IMR-90 (cell line): ENCODE results near the gene GPD1. TPM values are rescaled to one million over a fixed set of nuclear protein-coding genes. Genes with fewer than 3 reads are reported as not detected.

Experiments used
- ATAC-seq: fragments of 200-7000 bp; cut with Tn5 transposase; 2 replicates; pipeline ENCODE4 v1.9.1; 2020; ENCODE audit warnings: low read depth, mild to moderate bottlenecking, moderate library complexity
- BruUV-seq: library from RNA; stranded (reverse); fragments of 400-500 nt; replicated peaks from 2 replicates; lab custom pipeline; 2021; lab: Mats Ljungman, UMichigan
- CTCF ChIA-PET: fragments of 300-600 bp; formaldehyde crosslinking; extraction: SDS; loops from one replicate; lab custom pipeline; 2021; ENCODE audit warnings: antibody characterized with exemption; lab: Yijun Ruan, JAX
- POLR2A ChIA-PET: fragments of 300-600 bp; sonication (Branson Sonifier 250); formaldehyde crosslinking; loops from one replicate; lab custom pipeline; 2022; ENCODE audit warnings: antibody characterized with exemption; ENCODE audit not compliant: unreplicated experiment; lab: Charles Lee
- DNase-seq: peaks from one replicate; pipeline ENCODE4 v3.0.0; 2013
- H2AFZ ChIP-seq: replicated peaks from 2 replicates; pipeline ENCODE3; 2013; ENCODE audit warnings: low read length, mild to moderate bottlenecking; ENCODE audit not compliant: poor library complexity
- H2AK5ac ChIP-seq: 2 replicates; pipeline ENCODE4 v1.6.1; 2013; ENCODE audit warnings: low read depth, low read length, inconsistent platforms
- H2AK9ac ChIP-seq: replicated peaks from 2 replicates; pipeline ENCODE3; 2013; ENCODE audit warnings: mild to moderate bottlenecking, low read depth, low read length, moderate library complexity; ENCODE audit not compliant: poor library complexity
- H2BK120ac ChIP-seq: 2 replicates; pipeline ENCODE4 v1.6.1; 2013; ENCODE audit warnings: low read depth, low read length, inconsistent platforms
- H2BK15ac ChIP-seq: 3 replicates; pipeline ENCODE4 v1.6.1; 2013; ENCODE audit warnings: low read depth, low read length, inconsistent platforms
- H2BK20ac ChIP-seq: 2 replicates; pipeline ENCODE4 v1.6.1; 2013; ENCODE audit warnings: low read depth, mild to moderate bottlenecking, inconsistent platforms, low read length, moderate library complexity
- H2BK5ac ChIP-seq: 2 replicates; pipeline ENCODE4 v1.6.1; 2013; ENCODE audit warnings: mild to moderate bottlenecking, low read depth, low read length, inconsistent platforms; ENCODE audit not compliant: poor library complexity, severe bottlenecking
- H3K14ac ChIP-seq: replicated peaks from 2 replicates; pipeline ENCODE4 v1.6.1; 2013; ENCODE audit warnings: low read depth, low read length, inconsistent platforms
- H3K18ac ChIP-seq: 2 replicates; pipeline ENCODE4 v1.6.1; 2013; ENCODE audit warnings: low read depth, low read length, control low read depth
- H3K23ac ChIP-seq: 2 replicates; pipeline ENCODE4 v1.6.1; 2013; ENCODE audit warnings: low read depth, low read length, inconsistent platforms
- H3K27ac ChIP-seq: 2 replicates; pipeline ENCODE4 v1.5.1; 2013; ENCODE audit warnings: mild to moderate bottlenecking, control low read depth, low read length; ENCODE audit not compliant: insufficient read depth
- H3K27me3 ChIP-seq: 2 replicates; pipeline ENCODE4 v1.6.1; 2013; ENCODE audit warnings: low read length; ENCODE audit not compliant: control insufficient read depth, insufficient read depth
- H3K36me3 ChIP-seq: 2 replicates; pipeline ENCODE4 v1.6.1; 2013; ENCODE audit warnings: low read length, mixed read lengths; ENCODE audit not compliant: control insufficient read depth, insufficient read depth
- H3K4ac ChIP-seq: 2 replicates; pipeline ENCODE4 v1.6.1; 2013; ENCODE audit warnings: low read depth, low read length, inconsistent platforms
- H3K4me1 ChIP-seq: 2 replicates; pipeline ENCODE4 v1.6.1; 2013; ENCODE audit warnings: low read length, mixed read lengths; ENCODE audit not compliant: control insufficient read depth, insufficient read depth
- H3K4me2 ChIP-seq: 2 replicates; pipeline ENCODE4 v1.6.1; 2013; ENCODE audit warnings: low read depth, mild to moderate bottlenecking, control low read depth, low read length, moderate library complexity
- H3K4me3 ChIP-seq: 2 replicates; pipeline ENCODE4 v1.5.1; 2013; ENCODE audit warnings: low read depth, mild to moderate bottlenecking, control low read depth, low read length, moderate library complexity; ENCODE audit not compliant: insufficient read depth
- H3K56ac ChIP-seq: 2 replicates; pipeline ENCODE4 v1.6.1; 2013; ENCODE audit warnings: low read length, inconsistent platforms; ENCODE audit not compliant: insufficient read depth; ENCODE audit errors: extremely low read depth
- H3K79me1 ChIP-seq, 2 experiments: 2 replicates each; pipeline ENCODE4 v1.6.1; 2013; ENCODE audit warnings: low read length in 2 of 2, inconsistent platforms in 1 of 2, low read depth in 1 of 2
- H3K9ac ChIP-seq: 2 replicates; pipeline ENCODE4 v1.6.1; 2013; ENCODE audit warnings: low read depth, low read length, control low read depth
- H3K9me1 ChIP-seq: 2 replicates; pipeline ENCODE4 v1.6.1; 2013; ENCODE audit warnings: low read length, inconsistent platforms; ENCODE audit not compliant: insufficient read depth
- H3K9me3 ChIP-seq: 2 replicates; pipeline ENCODE4 v1.6.1; 2013; ENCODE audit warnings: low read length; ENCODE audit not compliant: control insufficient read depth, insufficient read depth
- H4K20me1 ChIP-seq: 2 replicates; pipeline ENCODE4 v1.6.1; 2013; ENCODE audit warnings: low read length, inconsistent platforms; ENCODE audit not compliant: insufficient read depth
- H4K5ac ChIP-seq: 2 replicates; pipeline ENCODE4 v1.6.1; 2013; ENCODE audit warnings: mild to moderate bottlenecking, low read depth, low read length, control low read depth
- H4K8ac ChIP-seq, 2 experiments: 2 replicates each; pipeline ENCODE4 v1.6.1; 2013; ENCODE audit warnings: low read depth in 2 of 2, low read length in 2 of 2, control low read depth in 1 of 2, inconsistent platforms in 1 of 2
- H4K91ac ChIP-seq: 2 replicates; pipeline ENCODE4 v1.6.1; 2013; ENCODE audit warnings: low read depth, low read length, inconsistent platforms; ENCODE audit not compliant: insufficient read depth
- BHLHE40 ChIP-seq: fragments of 150-350 bp; IDR thresholded peaks from 2 replicates; pipeline ENCODE4 v1.6.1; 2016; ENCODE audit warnings: mild to moderate bottlenecking, low read depth, low read length
- CEBPB ChIP-seq: IDR thresholded peaks from 2 replicates; pipeline ENCODE4 v1.6.1; 2012; ENCODE audit warnings: low read depth, low read length, improper control_type of control experiment
- CTCF ChIP-seq: conservative IDR thresholded peaks from 2 replicates; pipeline ENCODE4 v1.5.1; 2012; ENCODE audit warnings: mild to moderate bottlenecking, low read depth, low read length, improper control_type of control experiment
- ELK1 ChIP-seq: fragments of 150-350 bp; IDR thresholded peaks from 2 replicates; pipeline ENCODE4 v1.6.1; 2016; ENCODE audit warnings: low read depth, mild to moderate bottlenecking, low read length, moderate library complexity, borderline replicate concordance
- FOS ChIP-seq: fragments of 150-350 bp; IDR thresholded peaks from 2 replicates; pipeline ENCODE4 v1.6.1; 2016; ENCODE audit warnings: low read depth, low read length
- NFE2L2 ChIP-seq: fragments of 150-350 bp; IDR thresholded peaks from 2 replicates; pipeline ENCODE4 v1.6.1; 2016; ENCODE audit warnings: low read depth, mild to moderate bottlenecking, low read length
- RCOR1 ChIP-seq: IDR thresholded peaks from 2 replicates; pipeline ENCODE4 v1.6.1; 2012; ENCODE audit warnings: mild to moderate bottlenecking, low read length, improper control_type of control experiment; ENCODE audit not compliant: insufficient replicate concordance
- RFX5 ChIP-seq: IDR thresholded peaks from 2 replicates; pipeline ENCODE4 v1.8.0; 2012; ENCODE audit warnings: low read depth, mild to moderate bottlenecking, low read length, moderate library complexity
- SMC3 ChIP-seq: fragments of 150-350 bp; IDR thresholded peaks from 2 replicates; pipeline ENCODE4 v1.6.1; 2016; ENCODE audit warnings: low read depth, mild to moderate bottlenecking, antibody characterized with exemption, low read length, moderate library complexity
- WGBS, 2 experiments: methylation state at CpG; one replicate each; pipeline versions ENCODE4 v1.1.5 to v1.1.7; 2013; ENCODE audit warnings: missing lambda C conversion rate in 2 of 2; ENCODE audit not compliant: insufficient read length in 1 of 2; ENCODE audit errors: extremely low coverage in 2 of 2; 5-methylcytosine and 5-hydroxymethylcytosine counted together
- dilution Hi-C: fragments of 300-500 bp; cut with HindIII; formaldehyde crosslinking; loops from one replicate; pipeline ENCODE4 v1.14.3; 2018; ENCODE audit warnings: low sequenced_read_pairs; ENCODE audit not compliant: unreplicated experiment
- in situ Hi-C: fragments of 300-500 bp; cut with MboI; formaldehyde crosslinking; loops from 3 replicates; pipeline ENCODE4 v1.14.3; 2019; ENCODE audit warnings: low sequenced_read_pairs, inconsistent platforms, mixed read lengths
- intact Hi-C: fragments of 100-400 bp; cut with micrococcal nuclease; formaldehyde crosslinking; loops from 2 replicates; pipeline ENCODE4 v1.10.0; 2022
- polyA plus RNA-seq, 3 experiments: library from polyadenylated mRNA; depleted of rRNA; stranded (reverse); fragments of >200 nt; gene quantifications; 2 replicates each; pipeline ENCODE4 v1.2.3, GENCODE V29; 2012; ENCODE audit warnings: low replicate concordance in 1 of 3
- total RNA-seq: library from RNA; depleted of rRNA; stranded (reverse); fragments of >200 nt; gene quantifications from 2 replicates; pipeline ENCODE4 v1.2.3, GENCODE V29; 2012

The GPD1 gene
- total and polyA plus RNA-seq, 2 of the 4 experiments (the other 2 are of a cell fraction) = 0.05 to 0.18 TPM

GRCh38 chr12:50109319-50109718 is 5.5 kb downstream of the GPD1 start:
- H2AK9ac ChIP-seq = no peak overlapping the region
- no peak overlapping the region for H2BK5ac ChIP-seq
- no peak for TF ChIP-seq BHLHE40
- TF ChIP-seq RFX5 = no peak
- no peak for TF ChIP-seq RCOR1
- no peak for TF ChIP-seq CTCF
- no peak for TF ChIP-seq ELK1
- TF ChIP-seq SMC3 = no peak
- TF ChIP-seq CEBPB = no peak
- TF ChIP-seq NFE2L2 = no peak
- no peak for TF ChIP-seq FOS
- no peak overlapping the region for H3K56ac ChIP-seq
- BruUV-seq = no TSS peak
- H3K27ac ChIP-seq = no peak overlapping the region
- dilution Hi-C loops = no loop called here
- peak overlapping the region; percentile 99 for H2AFZ ChIP-seq
- ChIA-PET POLR2A (no interaction called here), CTCF (no interaction called here)
- H3K36me3 ChIP-seq = no peaks in the 10 kb centered on the region
- WGBS, 2 experiments = 60% methylated on average over 1 of the region's 3 CpGs; no CpG with 5 or more reads in 1 of the 2 experiments
- no peak overlapping the region for H3K23ac ChIP-seq
- no peak overlapping the region for H3K18ac ChIP-seq
- DNase-seq (no peak), ATAC-seq (no peak)
- no peak overlapping the region for H2BK120ac ChIP-seq
- no peak overlapping the region for H4K91ac ChIP-seq
- H2AK5ac ChIP-seq = no peak overlapping the region
- peaks cover 4% of the 10 kb centered on the region; the same call in 1 of the 2 replicates for H3K27me3 ChIP-seq
- H4K20me1 ChIP-seq = 0 out of 2 replicates have a peak, but pooled peaks cover 4% of the 10 kb centered on the region
- no peak overlapping the region for H4K8ac ChIP-seq
- H3K9me3 ChIP-seq = no peaks in the 10 kb centered on the region
- no peak overlapping the region for H4K5ac ChIP-seq
- H3K14ac ChIP-seq = no peak overlapping the region
- H2BK20ac ChIP-seq = no peak overlapping the region
- H3K79me1 ChIP-seq = peaks cover 6 to 19% of the 10 kb centered on the region in 2 experiments; a peak in 3 of 4 replicates
- no peak overlapping the region for H3K9ac ChIP-seq
- intact Hi-C loops = no loop called here
- no peak overlapping the region for H3K4me2 ChIP-seq
- H3K4ac ChIP-seq = no peak overlapping the region
- H3K4me3 ChIP-seq = no peak overlapping the region
- no peak overlapping the region for H2BK15ac ChIP-seq
- H3K4me1 ChIP-seq = peaks cover 13% of the 10 kb centered on the region
- in situ Hi-C loops = no loop called here
- peaks cover 4% of the 10 kb centered on the region for H3K9me1 ChIP-seq
